SKM-1 (cell line): Measurements from ENCODE around the gene MORN1.

Experiments
- DNase-seq: peaks from one replicate; lab custom pipeline; 2025; ENCODE audit not compliant: unreplicated experiment; lab: John Stamatoyannopoulos, UW

The MORN1 gene

DNA sequence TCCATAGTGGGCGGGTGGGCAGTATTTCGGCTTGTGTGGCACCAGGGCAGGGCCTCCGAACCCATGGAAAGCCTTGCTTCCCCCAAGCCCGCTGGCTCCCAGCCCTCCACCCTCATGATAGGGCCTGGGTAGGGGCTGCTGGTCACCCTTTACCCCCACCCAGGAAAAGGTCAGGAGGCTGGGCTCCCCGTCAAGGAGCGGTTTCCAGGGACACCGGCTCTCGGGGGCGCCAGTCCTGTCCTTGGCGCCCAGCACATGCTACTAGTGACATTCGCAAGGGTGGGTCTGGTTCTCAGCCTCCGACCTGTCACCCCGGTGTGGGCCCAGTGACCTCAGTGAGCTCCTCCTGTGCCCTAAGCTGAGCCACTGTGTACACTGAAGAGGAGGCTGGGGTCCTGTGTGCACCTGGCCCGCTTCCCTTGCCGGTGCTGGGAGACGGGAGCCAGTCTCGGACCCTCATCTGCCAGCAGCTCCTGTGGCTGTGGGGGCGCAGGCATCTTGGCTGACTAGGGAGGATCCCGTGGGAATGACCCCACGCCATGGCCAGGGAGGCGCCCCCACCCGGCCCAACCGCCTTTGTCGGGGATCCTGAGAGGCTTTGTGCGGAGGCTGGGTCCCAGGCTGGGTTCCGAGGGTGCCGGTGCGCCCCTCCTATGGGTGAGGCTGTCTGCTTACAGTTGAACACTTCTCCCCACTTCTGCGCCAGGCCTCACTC, 108.6 kb downstream of the MORN1 start:
- DNase-seq, result no peak

DNA sequence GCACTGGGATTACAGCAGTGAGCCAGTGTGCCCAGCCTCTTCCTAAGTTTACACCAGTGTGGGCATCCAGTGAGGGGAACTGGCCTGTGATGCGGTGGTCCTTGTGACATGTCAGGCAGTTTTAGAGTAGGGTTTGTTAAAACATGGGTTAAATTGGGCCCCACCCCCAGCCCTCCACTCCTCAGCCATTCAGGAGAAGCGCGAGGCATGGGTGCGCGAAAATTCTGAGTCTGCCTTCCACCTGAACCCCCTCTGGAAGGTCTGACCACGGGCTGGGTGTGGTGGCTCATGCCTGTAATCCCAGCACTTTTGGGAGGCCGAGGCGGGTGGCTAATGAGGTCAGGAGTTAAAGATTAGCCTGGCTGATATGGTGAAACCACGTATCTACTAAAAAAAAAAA, 111.5 kb downstream of the MORN1 start:
- no peak for DNase-seq

DNA sequence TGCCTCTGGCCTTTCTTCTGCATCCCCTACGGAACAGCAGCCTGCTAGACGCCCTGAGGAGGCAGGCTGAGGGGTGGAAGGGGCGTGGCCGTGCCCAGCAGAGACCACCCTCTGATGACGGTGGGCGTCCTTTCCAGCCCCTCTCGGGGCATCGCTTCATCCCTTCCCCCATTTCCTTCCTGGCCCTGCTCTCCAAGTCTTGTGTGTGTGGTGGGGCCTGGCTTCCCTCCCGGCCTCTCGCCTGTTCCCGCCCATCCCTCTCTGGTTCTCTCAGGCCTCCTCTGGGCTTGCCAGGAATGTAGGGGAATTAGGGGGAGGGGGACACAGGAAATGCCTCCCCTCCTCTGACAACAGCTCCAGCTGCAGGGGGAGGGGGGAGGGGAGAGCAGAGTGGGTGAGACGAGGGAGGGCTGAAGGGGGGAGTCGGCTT, 112.1 kb downstream of the MORN1 start:
- no peak for DNase-seq

DNA sequence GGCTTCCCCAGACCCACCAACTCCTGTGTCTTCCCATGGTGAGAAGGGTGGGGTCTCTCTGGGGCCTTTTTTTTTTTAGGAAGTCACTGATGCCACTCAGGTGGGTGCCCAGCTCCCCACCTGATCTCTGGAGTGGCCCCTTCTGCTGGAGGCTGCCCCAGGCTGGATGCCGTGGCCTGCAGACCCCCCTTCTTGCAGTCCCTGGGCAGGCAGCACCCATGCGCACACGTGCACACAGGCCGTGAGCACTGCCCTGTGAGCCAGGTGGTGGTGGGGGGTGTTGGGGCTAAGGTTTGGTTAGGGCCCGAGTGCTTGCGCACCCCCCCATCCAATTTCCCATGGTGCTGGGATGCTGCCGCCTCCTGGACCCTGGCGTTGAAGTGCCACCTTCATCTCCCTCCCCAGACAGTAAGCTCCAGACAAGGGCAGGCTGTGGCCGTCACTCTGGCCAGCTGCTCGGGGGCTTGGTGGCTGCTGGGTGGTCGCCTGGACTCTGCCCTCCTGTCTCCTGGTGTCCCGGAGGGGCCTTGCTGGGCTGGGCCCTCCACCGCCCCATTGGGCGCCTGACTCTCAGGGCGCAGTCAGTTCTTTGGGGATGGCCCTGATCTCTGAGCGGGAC, 112.7 kb downstream of the MORN1 start:
- no peak for DNase-seq

DNA sequence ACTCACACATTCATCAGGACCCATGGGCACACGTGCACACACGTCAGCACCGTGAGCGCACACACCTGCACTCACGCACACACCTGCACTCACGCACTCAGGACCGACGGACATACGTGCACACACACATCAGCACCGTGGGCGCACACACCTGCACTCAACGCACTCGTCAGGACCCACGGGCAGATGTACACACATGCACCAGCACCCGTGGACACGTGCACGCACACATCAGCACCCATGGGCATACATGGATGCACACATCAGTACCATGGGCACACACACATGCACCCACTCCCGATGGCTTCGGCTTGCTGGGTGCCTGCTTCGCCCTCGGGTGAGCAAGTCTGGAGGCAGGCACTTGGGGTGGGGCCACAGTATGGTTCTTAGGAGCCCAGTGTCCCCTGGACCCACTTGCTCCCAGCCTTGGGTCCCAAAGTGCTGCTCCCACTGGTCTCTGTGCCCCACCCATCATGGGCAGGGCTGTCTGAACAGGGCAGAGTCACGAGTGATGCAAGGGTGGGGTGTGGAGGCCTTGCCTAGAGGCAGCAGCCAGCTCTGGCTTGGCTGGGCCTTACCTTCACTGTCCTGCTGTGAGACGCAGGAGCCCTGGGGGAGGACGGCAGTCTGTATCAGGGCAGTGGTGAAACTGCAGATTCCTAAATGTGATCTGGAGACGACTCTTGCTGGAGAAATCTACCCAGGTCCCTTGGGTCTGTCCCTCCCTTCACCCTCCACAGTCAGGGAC, 113.4 kb downstream of the MORN1 start:
- DNase-seq, result no peak

DNA sequence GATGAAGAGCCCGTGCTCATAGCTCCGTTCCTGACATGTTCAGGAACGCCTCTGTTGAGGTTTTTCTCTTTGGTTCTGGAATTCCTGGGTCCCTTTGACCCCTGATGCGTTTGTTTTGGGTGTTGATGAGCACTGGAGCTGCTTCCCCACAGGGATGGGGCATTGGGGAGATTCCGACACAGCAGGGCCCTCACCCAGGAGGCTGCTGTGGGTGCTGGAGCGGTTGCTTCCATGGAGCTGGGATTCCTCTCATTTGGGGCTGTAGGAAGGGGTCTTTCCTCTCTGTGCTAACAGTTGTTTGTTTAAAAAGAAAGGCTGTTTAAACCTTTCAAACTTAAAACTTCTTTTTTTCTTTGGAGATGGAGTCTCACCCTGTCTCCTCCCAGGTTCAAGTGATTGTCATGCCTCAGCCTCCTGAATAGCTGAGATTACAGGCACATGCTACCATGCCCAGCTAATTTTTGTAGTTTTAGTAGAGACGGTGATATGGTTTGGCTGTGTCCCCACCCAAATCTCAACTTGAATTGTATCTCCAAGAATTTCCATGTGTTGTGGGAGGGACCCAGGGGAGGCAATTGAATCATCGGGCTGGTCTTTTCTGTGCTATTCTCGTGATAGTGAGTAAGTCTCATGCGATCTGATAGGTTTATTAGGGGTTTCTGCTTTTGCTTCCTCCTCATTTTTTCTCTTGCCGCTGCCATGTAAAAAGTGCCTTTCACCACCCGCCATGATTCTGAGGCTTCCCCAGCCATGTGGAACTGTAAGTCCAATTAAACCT, 114.4 kb downstream of the MORN1 start:
- DNase-seq, result no peak

DNA sequence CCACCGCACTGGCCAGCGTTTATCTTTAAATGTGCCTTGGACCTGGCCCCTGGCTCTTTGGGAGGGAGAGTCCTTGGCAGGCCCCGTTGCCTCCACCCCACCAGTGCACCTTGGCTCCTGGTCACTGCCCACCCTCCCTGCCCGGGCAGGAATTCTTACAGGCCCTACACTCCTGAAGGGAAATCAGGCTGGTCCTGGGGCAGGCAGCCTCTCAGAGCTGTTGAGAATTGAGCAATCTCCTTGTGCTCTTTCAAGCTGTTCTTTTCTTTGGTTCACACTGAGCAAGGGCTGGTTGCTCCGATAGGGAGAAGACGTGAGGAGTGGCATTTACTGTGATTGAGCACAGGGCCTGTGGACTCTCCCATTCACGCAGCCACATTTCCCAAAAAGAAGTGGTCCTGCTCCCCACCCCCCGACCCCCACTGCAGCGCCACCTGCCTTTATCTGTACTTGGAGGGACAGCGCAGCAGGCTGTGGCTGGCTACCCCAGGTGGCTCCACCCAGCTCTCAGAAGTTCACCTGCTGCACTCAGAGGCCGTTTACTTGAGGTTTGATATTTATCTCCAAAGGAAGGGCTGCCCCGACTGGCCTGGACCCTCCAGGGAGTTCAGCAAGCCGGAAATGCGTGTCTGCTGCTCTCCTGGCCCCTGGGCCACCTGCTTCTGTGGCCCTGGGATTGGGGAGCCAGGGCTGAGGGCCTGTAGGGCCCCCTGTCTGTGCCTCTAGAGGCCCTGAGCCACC, 115.4 kb downstream of the MORN1 start:
- DNase-seq, result peak; percentile 4

DNA sequence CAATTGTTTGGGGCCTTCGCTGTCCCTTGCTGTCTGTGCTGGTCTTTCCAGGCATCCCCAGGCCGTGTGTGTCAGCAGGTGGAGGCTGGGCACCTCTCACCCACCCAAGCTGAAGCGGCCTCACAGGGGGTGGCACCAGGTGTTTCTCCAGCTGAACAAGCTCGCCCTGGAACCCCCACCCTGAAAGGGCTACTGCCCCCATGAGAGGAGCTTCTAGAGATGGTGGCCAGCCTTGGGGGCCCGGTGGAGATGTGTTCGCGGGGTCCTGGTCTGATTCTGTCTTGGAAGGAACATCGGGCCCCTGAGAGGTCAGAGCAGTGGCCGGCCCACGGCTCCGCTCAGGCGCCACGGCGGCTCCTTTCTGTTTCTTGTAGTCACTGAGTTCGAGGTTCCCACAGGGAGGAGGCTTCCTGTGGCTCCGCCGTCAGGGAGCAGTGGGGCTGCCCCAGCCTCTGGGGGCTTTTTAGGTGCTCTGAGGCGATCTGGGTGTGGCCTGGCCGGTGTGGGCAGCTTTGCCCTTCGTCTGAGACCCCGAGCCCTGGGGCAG, 116.4 kb downstream of the MORN1 start:
- no peak for DNase-seq

DNA sequence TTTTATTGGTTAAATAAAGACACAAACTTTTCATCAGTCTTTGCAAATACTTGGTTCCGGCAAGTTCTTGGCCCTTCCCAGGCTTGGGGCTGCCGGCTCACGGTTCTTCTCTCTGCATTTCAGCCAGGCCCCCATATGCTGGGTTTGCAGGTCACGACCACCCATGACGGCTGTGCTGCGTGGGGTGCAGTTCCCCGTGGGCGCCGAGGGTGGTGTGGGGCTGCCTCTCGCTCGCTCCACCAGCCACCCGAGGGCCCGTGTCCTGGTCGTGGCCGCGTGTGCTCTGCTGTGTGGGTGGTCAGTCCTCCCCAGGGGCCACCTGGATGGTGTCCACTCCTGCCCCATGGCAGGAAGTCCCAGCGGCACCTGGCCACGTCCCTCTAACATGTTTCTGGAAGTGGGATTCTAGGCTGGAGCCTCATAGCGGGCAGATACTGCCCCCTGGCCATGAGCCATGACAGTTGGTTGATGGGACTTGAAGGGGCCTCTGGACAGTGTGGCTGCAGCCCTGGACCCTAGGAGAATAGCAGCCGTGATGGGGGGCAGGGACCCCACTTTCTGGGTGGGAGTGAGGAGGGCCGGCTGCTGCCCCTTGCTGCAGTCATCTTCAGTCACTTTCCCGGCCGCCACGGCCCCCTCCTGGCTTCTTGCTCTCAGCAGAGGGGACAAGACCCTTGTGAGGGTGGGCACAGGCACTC, 117.0 kb downstream of the MORN1 start:
- no peak for DNase-seq

DNA sequence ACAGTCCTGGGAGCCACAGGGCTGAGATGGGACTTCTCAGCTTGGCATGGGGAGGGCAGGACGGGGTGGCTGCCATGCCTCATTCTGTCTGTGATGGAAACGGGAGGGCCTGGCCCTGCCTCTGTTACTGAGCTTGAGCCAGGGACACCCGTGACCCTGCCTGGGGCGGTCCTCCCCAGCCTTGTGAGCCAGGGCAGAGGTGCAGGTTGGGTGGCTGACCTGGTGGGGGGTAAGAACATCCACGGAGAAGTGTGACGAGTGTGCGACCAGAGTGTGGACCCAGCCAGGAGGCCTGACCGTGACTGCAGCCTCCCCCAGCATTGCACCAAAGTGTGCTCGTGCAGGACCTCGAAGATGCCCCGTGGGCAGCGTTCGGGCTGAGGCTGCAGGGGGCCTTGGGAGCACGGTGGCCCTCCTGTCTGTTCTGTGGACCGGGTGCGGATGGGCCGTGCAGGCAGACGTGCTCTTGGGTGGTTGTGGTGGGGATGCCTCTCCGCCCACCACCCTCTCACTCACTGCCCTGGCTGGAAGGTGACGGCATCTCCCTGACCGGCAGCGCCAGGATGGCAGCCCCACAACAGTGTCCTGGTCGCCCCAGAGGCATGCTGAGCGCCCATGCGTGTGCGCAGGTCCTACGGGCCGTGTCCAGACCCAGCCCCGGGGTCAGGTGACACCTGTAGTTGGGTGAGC, 117.8 kb downstream of the MORN1 start:
- no peak for DNase-seq

DNA sequence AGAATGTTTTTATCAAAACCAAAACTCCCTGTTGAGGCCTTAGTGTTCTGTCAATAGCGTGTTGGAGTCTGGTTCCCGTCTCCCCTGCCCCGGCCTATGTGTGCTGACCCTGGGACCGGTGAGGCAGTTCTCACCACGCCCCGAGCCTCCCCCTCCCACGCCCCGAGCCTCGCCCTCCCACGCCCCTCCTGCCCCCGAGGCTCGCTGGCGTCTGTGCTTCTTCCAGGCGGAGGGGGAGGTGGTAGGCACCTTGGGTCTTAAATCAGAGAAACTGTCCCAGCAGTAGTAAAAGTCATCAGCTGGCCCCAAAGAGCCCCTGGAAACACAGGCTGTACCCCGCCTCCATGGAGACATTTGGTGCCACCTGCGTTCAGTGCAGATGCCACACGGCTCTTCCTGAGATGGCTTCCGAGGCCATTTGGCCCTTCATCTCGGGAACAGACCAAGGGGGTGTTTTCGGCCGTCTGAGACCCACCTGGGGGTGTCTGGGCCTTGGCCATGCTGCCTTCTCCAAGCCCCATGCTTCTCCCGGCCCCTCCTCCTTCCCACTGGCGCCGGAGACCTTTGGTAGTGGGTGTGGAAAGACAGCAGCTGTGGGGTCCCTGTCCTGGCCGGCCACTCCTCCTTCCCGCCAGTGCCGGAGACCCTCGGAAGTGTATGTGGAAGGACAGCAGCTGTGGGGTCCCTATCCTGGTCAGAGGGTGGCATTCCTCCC, 118.5 kb downstream of the MORN1 start:
- no peak for DNase-seq

DNA sequence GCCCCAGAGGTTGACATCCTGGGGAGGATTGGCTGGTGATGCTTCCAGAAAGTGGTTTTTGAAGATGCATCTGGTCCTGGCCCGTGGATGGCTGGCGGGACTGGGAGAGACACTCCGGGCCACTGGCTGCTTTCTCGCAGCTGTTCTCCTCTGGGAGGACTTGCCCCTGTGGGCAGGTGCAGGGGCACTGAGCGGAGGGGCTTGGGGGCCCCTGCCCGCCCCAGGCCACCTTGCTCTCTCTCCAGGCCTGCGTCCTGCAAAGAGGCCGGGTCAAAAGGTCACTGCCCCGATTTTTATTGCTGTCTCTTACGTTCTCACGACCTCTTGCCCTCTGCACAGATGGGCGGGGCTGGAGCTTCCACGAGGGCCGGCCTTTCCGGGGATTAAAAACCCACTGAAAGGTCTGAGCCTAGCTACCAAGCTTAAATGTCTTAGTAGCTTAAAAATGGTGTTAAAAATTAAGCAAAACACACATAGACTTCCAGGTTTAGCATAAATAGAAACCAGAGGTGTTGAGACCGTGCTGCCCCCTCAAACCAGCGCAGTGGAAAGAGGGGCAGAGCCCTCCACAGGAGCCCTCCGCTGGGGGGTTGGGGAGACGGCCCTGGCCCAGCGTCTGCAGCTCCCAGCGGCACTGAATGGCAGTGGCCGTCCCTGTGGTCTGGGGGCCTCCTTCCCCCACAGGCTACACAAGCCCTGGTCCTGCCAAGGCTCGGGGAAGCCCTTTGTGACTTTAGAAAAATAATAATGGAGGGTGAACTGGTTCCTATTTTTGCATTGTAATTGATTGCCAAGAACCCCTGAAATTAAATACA, 119.3 kb downstream of the MORN1 start:
- DNase-seq, result no peak
